GM23338 (cell line): ENCODE measurements around the gene C11orf54. TPM values are rescaled to one million over a fixed set of nuclear protein-coding genes. Genes with fewer than 3 reads are reported as not detected.

Experiments used
- ATAC-seq: fragments of 200-7000 bp; cut with Tn5 transposase; 3 replicates; pipeline ENCODE4 v1.9.1; 2020
- DNase-seq: peaks from one replicate; pipeline ENCODE4 v3.0.0-alpha.2; 2015; ENCODE audit warnings: low spot score
- H2AFZ ChIP-seq: fragments of 200-600 bp; sonication (generic); 2 replicates; pipeline ENCODE4 v1.8.0; 2016; ENCODE audit warnings: antibody characterized with exemption, mild to moderate bottlenecking, moderate library complexity
- H3F3A ChIP-seq: fragments of 200-600 bp; sonication (generic); replicated peaks from 2 replicates; pipeline ENCODE4 v1.8.0; 2017; ENCODE audit warnings: antibody characterized with exemption, mixed run types, low read depth
- H3K27ac ChIP-seq: fragments of 200-600 bp; sonication (generic); 2 replicates; pipeline ENCODE4 v1.6.1; 2016; ENCODE audit warnings: low read depth
- H3K27me3 ChIP-seq: fragments of 200-600 bp; sonication (generic); 2 replicates; pipeline ENCODE4 v1.8.0; 2016; ENCODE audit warnings: mild to moderate bottlenecking, mixed run types, moderate library complexity; ENCODE audit not compliant: insufficient read depth
- H3K36me3 ChIP-seq: fragments of 200-600 bp; sonication (generic); 2 replicates; pipeline ENCODE4 v1.8.0; 2016; ENCODE audit warnings: mild to moderate bottlenecking; ENCODE audit not compliant: insufficient read depth
- H3K4me1 ChIP-seq: fragments of 200-600 bp; sonication (generic); 2 replicates; pipeline ENCODE4 v1.8.0; 2016; ENCODE audit warnings: mild to moderate bottlenecking, moderate library complexity; ENCODE audit not compliant: insufficient read depth
- H3K4me2 ChIP-seq: fragments of 200-600 bp; sonication (generic); 2 replicates; pipeline ENCODE4 v1.7.1; 2017; ENCODE audit warnings: mixed run types
- H3K4me3 ChIP-seq: fragments of 200-600 bp; sonication (generic); 2 replicates; pipeline ENCODE4 v1.6.1; 2016; ENCODE audit warnings: mixed run types
- H3K79me2 ChIP-seq: fragments of 200-600 bp; sonication (generic); replicated peaks from 2 replicates; pipeline ENCODE4 v1.8.0; 2017; ENCODE audit warnings: mild to moderate bottlenecking; ENCODE audit not compliant: insufficient read depth
- H3K9me2 ChIP-seq: fragments of 200-600 bp; sonication (generic); 2 replicates; pipeline ENCODE4 v1.8.0; 2017; ENCODE audit not compliant: insufficient read depth
- H4K20me1 ChIP-seq: fragments of 200-600 bp; sonication (generic); replicated peaks from 2 replicates; pipeline ENCODE4 v1.8.0; 2017; ENCODE audit warnings: mild to moderate bottlenecking; ENCODE audit not compliant: insufficient read depth
- H3K27ac Mint-ChIP-seq: 2 replicates; pipeline ENCODE4 v1.8.0; 2020; ENCODE audit warnings: inconsistent platforms, mild to moderate bottlenecking, moderate library complexity, mixed read lengths
- H3K27me3 Mint-ChIP-seq: 3 replicates; pipeline ENCODE4 v1.8.0; 2022; ENCODE audit warnings: low read depth, mild to moderate bottlenecking, moderate library complexity, mixed read lengths, inconsistent platforms; ENCODE audit not compliant: insufficient read depth, poor library complexity
- H3K36me3 Mint-ChIP-seq: 3 replicates; pipeline ENCODE4 v1.8.0; 2021; ENCODE audit warnings: low read depth, mild to moderate bottlenecking, inconsistent platforms, moderate library complexity, mixed read lengths
- H3K4me1 Mint-ChIP-seq: 3 replicates; pipeline ENCODE4 v1.8.0; 2020; ENCODE audit warnings: mild to moderate bottlenecking, inconsistent platforms, mixed read lengths
- H3K4me3 Mint-ChIP-seq: 3 replicates; pipeline ENCODE4 v1.8.0; 2021; ENCODE audit warnings: moderate library complexity, mild to moderate bottlenecking, inconsistent platforms, mixed read lengths
- H3K9me3 Mint-ChIP-seq: 3 replicates; pipeline ENCODE4 v1.8.0; 2020; ENCODE audit warnings: moderate library complexity, mild to moderate bottlenecking, inconsistent platforms, mixed read lengths
- CREB1 ChIP-seq: fragments of 250-450 bp; sonication (Bioruptor Pico); IDR thresholded peaks from 2 replicates; pipeline ENCODE4 v1.5.0; 2020; ENCODE audit warnings: low read depth, mild to moderate bottlenecking, moderate library complexity
- CTCF ChIP-seq, 2 experiments: fragments of 200-600 bp in 1 of 2; sonication (generic) in 1 of 2; conservative IDR thresholded peaks; 2 replicates each; pipeline versions ENCODE4 v1.5.1 to v1.6.1; 2016 to 2017; ENCODE audit warnings: antibody characterized with exemption in 2 of 2, low read depth in 2 of 2, mild to moderate bottlenecking in 2 of 2, moderate library complexity in 1 of 2
- ETS1 ChIP-seq: IDR thresholded peaks from 2 replicates; pipeline ENCODE4 v1.6.1; 2016; ENCODE audit warnings: antibody characterized with exemption
- EZH2 ChIP-seq: fragments of 200-600 bp; sonication (generic); IDR thresholded peaks from one replicate; pipeline ENCODE4 v1.8.0; 2017; ENCODE audit warnings: antibody characterized with exemption, mild to moderate bottlenecking, low read depth; ENCODE audit not compliant: unreplicated experiment
- EZH2phosphoT487 ChIP-seq: fragments of 200-600 bp; sonication (generic); IDR thresholded peaks from one replicate; pipeline ENCODE4 v1.8.1; 2018; ENCODE audit warnings: antibody characterized with exemption; ENCODE audit not compliant: unreplicated experiment
- JUNB ChIP-seq: IDR thresholded peaks from one replicate; pipeline ENCODE4 v1.6.1; 2016; ENCODE audit warnings: antibody characterized with exemption; ENCODE audit not compliant: unreplicated experiment
- NANOG ChIP-seq: IDR thresholded peaks from 2 replicates; pipeline ENCODE4 v1.6.1; 2016; ENCODE audit warnings: antibody characterized with exemption, borderline replicate concordance
- POLR2AphosphoS5 ChIP-seq: IDR thresholded peaks from 2 replicates; pipeline ENCODE4 v1.6.1; 2016; ENCODE audit warnings: antibody characterized with exemption, low read depth
- REST ChIP-seq: IDR thresholded peaks from one replicate; pipeline ENCODE4 v1.6.1; 2018; ENCODE audit warnings: antibody characterized with exemption; ENCODE audit not compliant: unreplicated experiment
- STAT1 ChIP-seq: IDR thresholded peaks from one replicate; pipeline ENCODE4 v1.6.1; 2016; ENCODE audit warnings: antibody characterized with exemption; ENCODE audit not compliant: unreplicated experiment
- ZNF114 ChIP-seq: fragments of 250-450 bp; sonication (Bioruptor Pico); IDR thresholded peaks from 2 replicates; pipeline ENCODE4 v1.5.0; 2020; ENCODE audit warnings: mild to moderate bottlenecking, moderate library complexity
- ZNF331 ChIP-seq: fragments of 250-450 bp; sonication (Bioruptor Pico); IDR thresholded peaks from 2 replicates; pipeline ENCODE4 v1.5.0; 2020; ENCODE audit warnings: low read depth, mild to moderate bottlenecking, moderate library complexity
- polyA plus RNA-seq: library from polyadenylated mRNA; unstranded; fragments of >200 nt; fragmentation: Nextera tagmentation; extraction: Ambion mirVana; gene quantifications from 2 replicates; pipeline ENCODE4 v1.2.1, GENCODE V29; 2016
- total RNA-seq: library from RNA; depleted of rRNA; stranded (reverse); fragments of >200 nt; shearing (Covaris generic); gene quantifications from 2 replicates; pipeline ENCODE4 v1.2.3, GENCODE V29; 2014
- TF ChIP-seq, protein P1 (sequence below): fragments of 250-450 bp; sonication (Bioruptor Pico); IDR thresholded peaks from 2 replicates; pipeline ENCODE4 v1.5.0; 2020; ENCODE audit warnings: mild to moderate bottlenecking, moderate library complexity

The C11orf54 gene
- total and polyA plus RNA-seq, 2 experiments from 2014 or later: 35.8 to 38.8 TPM

- Mint-ChIP-seq H3K4me3 (peak overlapping the region; percentile 100), H3K27ac (peak overlapping the region; percentile 100), H3K36me3 (peaks cover 57% of the 10 kb centered on the region), H3K9me3 (peaks cover 7% of the 10 kb centered on the region; the same call in 2 of the 3 replicates), H3K27me3 (peaks cover 22% of the 10 kb centered on the region), H3K4me1 (peaks cover 43% of the 10 kb centered on the region)
- Histone ChIP-seq H3K4me3 (peak overlapping the region; percentile 63), H3K79me2 (peaks cover 81% of the 10 kb centered on the region), H3K36me3 (peaks cover 43% of the 10 kb centered on the region), H3K27ac (peak overlapping the region; percentile 90), H3K9me2 (no peaks in the 10 kb centered on the region), H3K4me1 (peaks cover 22% of the 10 kb centered on the region), H4K20me1 (peaks cover 35% of the 10 kb centered on the region), H3F3A (peaks cover 22% of the 10 kb centered on the region), H2AFZ (no peak overlapping the region), H3K27me3 (no peaks in the 10 kb centered on the region), H3K4me2 (peak overlapping the region; percentile 80)
- DNase-seq: peak; percentile 63
- TF ChIP-seq CTCF (conservative IDR thresholded peaks at IDR 0.05; ENCODE audit: low read depth in 2 of 2) (no peak), EZH2phosphoT487 (no peak), ETS1 (no peak), JUNB (no peak), CREB1 (CRISPR knock-in tag) (no peak), STAT1 (no peak), ZNF331 (CRISPR knock-in tag) (no peak), ZNF114 (CRISPR knock-in tag) (no peak), REST (no peak), POLR2AphosphoS5 (no peak), EZH2 (no peak), NANOG (no peak)
- TF ChIP-seq, protein P1, sequence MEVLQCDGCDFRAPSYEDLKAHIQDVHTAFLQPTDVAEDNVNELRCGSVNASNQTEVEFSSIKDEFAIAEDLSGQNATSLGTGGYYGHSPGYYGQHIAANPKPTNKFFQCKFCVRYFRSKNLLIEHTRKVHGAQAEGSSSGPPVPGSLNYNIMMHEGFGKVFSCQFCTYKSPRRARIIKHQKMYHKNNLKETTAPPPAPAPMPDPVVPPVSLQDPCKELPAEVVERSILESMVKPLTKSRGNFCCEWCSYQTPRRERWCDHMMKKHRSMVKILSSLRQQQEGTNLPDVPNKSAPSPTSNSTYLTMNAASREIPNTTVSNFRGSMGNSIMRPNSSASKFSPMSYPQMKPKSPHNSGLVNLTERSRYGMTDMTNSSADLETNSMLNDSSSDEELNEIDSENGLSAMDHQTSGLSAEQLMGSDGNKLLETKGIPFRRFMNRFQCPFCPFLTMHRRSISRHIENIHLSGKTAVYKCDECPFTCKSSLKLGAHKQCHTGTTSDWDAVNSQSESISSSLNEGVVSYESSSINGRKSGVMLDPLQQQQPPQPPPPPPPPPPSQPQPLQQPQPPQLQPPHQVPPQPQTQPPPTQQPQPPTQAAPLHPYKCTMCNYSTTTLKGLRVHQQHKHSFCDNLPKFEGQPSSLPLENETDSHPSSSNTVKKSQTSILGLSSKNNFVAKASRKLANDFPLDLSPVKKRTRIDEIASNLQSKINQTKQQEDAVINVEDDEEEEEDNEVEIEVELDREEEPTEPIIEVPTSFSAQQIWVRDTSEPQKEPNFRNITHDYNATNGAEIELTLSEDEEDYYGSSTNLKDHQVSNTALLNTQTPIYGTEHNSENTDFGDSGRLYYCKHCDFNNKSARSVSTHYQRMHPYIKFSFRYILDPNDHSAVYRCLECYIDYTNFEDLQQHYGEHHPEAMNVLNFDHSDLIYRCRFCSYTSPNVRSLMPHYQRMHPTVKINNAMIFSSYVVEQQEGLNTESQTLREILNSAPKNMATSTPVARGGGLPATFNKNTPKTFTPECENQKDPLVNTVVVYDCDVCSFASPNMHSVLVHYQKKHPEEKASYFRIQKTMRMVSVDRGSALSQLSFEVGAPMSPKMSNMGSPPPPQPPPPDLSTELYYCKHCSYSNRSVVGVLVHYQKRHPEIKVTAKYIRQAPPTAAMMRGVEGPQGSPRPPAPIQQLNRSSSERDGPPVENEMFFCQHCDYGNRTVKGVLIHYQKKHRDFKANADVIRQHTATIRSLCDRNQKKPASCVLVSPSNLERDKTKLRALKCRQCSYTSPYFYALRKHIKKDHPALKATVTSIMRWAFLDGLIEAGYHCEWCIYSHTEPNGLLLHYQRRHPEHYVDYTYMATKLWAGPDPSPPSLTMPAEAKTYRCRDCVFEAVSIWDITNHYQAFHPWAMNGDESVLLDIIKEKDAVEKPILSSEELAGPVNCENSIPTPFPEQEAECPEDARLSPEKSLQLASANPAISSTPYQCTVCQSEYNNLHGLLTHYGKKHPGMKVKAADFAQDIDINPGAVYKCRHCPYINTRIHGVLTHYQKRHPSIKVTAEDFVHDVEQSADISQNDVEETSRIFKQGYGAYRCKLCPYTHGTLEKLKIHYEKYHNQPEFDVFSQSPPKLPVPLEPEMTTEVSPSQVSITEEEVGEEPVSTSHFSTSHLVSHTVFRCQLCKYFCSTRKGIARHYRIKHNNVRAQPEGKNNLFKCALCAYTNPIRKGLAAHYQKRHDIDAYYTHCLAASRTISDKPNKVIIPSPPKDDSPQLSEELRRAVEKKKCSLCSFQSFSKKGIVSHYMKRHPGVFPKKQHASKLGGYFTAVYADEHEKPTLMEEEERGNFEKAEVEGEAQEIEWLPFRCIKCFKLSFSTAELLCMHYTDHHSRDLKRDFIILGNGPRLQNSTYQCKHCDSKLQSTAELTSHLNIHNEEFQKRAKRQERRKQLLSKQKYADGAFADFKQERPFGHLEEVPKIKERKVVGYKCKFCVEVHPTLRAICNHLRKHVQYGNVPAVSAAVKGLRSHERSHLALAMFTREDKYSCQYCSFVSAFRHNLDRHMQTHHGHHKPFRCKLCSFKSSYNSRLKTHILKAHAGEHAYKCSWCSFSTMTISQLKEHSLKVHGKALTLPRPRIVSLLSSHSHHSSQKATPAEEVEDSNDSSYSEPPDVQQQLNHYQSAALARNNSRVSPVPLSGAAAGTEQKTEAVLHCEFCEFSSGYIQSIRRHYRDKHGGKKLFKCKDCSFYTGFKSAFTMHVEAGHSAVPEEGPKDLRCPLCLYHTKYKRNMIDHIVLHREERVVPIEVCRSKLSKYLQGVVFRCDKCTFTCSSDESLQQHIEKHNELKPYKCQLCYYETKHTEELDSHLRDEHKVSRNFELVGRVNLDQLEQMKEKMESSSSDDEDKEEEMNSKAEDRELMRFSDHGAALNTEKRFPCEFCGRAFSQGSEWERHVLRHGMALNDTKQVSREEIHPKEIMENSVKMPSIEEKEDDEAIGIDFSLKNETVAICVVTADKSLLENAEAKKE (CRISPR knock-in tag): no peak
- ATAC-seq: peak; percentile 55
Measured at GRCh38 chr11:93740730-93741093, 760 bp upstream of the C11orf54 start.
